Spleen (tissue), 7 donors: Measurements from ENCODE around the gene CDYL2.

ENCODE experiments used
- POLR2A ChIP-seq, 3 donors: fragments of 450-650 bp; IDR thresholded peaks; one replicate each; pipeline ENCODE4 v1.5.1; 2017; ENCODE audit warnings: antibody characterized with exemption in 3 of 3, mild to moderate bottlenecking in 1 of 3
- TF ChIP-seq, protein P1 (sequence below), 11 experiments: fragments of 200-600 bp in 7 of 11; fragments of 450-650 bp in 4 of 11; sonication (generic) in 4 of 11; IDR thresholded peaks in 8 of 11; conservative IDR thresholded peaks in 3 of 11; 1 replicate in 7 of 11; 2 replicates in 4 of 11; pipeline versions ENCODE4 v1.4.0 to v1.8.0; 2016 to 2021; ENCODE audit warnings: antibody characterized with exemption in 11 of 11, inconsistent platforms in 4 of 11, mild to moderate bottlenecking in 1 of 11
- donor health status: DM: no; HTN: no; CAD: no; lungs with moderate emphysema.
- donor health status: DM: no; HTN: no; CAD: no.
- donor health status: DM: no; HTN: no; CAD: no.

DNA sequence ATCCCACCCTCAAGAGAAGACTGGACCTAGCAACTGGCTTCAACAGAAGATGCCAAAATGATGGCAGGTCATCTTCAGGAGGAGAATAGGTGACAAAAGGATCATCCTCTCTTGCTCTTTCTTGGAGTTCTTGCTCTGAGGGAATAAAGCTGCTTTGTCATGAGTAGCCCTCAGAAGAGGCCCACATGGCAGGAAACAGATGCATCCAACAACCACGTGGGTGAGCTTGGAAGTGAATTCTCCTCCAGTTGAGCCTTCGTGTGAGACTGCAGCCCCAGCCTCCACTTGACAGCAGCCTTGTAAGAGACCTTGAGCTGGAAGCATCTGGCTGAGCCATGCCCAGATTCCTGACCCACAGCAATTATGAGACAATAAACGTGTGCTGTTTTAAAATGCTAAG lies 176.1 kb downstream of the CDYL2 start:
- TF ChIP-seq, protein P1, sequence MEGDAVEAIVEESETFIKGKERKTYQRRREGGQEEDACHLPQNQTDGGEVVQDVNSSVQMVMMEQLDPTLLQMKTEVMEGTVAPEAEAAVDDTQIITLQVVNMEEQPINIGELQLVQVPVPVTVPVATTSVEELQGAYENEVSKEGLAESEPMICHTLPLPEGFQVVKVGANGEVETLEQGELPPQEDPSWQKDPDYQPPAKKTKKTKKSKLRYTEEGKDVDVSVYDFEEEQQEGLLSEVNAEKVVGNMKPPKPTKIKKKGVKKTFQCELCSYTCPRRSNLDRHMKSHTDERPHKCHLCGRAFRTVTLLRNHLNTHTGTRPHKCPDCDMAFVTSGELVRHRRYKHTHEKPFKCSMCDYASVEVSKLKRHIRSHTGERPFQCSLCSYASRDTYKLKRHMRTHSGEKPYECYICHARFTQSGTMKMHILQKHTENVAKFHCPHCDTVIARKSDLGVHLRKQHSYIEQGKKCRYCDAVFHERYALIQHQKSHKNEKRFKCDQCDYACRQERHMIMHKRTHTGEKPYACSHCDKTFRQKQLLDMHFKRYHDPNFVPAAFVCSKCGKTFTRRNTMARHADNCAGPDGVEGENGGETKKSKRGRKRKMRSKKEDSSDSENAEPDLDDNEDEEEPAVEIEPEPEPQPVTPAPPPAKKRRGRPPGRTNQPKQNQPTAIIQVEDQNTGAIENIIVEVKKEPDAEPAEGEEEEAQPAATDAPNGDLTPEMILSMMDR (IDR thresholded peaks at IDR 0.05 in 8 of 11, conservative IDR thresholded peaks at IDR 0.05 in 3 of 11) = no peak
- TF ChIP-seq POLR2A (IDR thresholded peaks at IDR 0.05) = no peak
